Chondrocyte (in vitro differentiated cells): Measurements from ENCODE around the gene ITFG1. TPM values are rescaled to one million over a fixed set of nuclear protein-coding genes. Genes with fewer than 3 reads are reported as not detected.
"Not testable (repeated sequence)": the region's sequence is repeated elsewhere in the genome, so short reads cannot be mapped to it uniquely, and the experiment has no call there.

Experiments
- DNase-seq: peaks from one replicate; pipeline ENCODE4 v3.0.0; 2021; ENCODE audit warnings: mixed read lengths, low spot score
- H3K27ac Mint-ChIP-seq: one replicate; pipeline ENCODE4 v1.8.0; 2021; ENCODE audit warnings: mild to moderate bottlenecking, moderate library complexity, mixed read lengths; ENCODE audit not compliant: unreplicated experiment
- H3K27me3 Mint-ChIP-seq: 2 replicates; pipeline ENCODE4 v1.8.0; 2021; ENCODE audit warnings: low read depth, mixed read lengths
- H3K36me3 Mint-ChIP-seq: 2 replicates; pipeline ENCODE4 v1.8.0; 2021; ENCODE audit warnings: low read depth, mixed read lengths
- H3K4me1 Mint-ChIP-seq: 2 replicates; pipeline ENCODE4 v1.8.0; 2021; ENCODE audit warnings: low read depth, mild to moderate bottlenecking, mixed read lengths
- H3K4me3 Mint-ChIP-seq: one replicate; pipeline ENCODE4 v1.8.0; 2021; ENCODE audit warnings: mild to moderate bottlenecking, moderate library complexity, mixed read lengths; ENCODE audit not compliant: unreplicated experiment
- H3K9me3 Mint-ChIP-seq: 2 replicates; pipeline ENCODE4 v1.8.0; 2021; ENCODE audit warnings: low read depth, mixed read lengths
- CTCF ChIP-seq: fragments of 200-600 bp; sonication (generic); IDR thresholded peaks from 2 replicates; pipeline ENCODE4 v1.5.0; 2021; ENCODE audit warnings: antibody characterized with exemption, mild to moderate bottlenecking, moderate library complexity
- total RNA-seq: library from RNA; stranded (reverse); gene quantifications from 3 replicates; pipeline ENCODE4 v1.2.1, GENCODE V29; 2021

ITFG1 gene
- total RNA-seq, 1 donor from 2014 or later = 71.7 TPM

GRCh38 chr16:47139561-47140185, 321.2 kb downstream of the ITFG1 start:
- H3K4me3 Mint-ChIP-seq = no peak overlapping the region
- no peaks in the 10 kb centered on the region for H3K27me3 Mint-ChIP-seq
- no peaks in the 10 kb centered on the region for H3K9me3 Mint-ChIP-seq
- DNase-seq = no peak
- H3K27ac Mint-ChIP-seq = no peak overlapping the region
- TF ChIP-seq CTCF = no peak
- no peaks in the 10 kb centered on the region for H3K36me3 Mint-ChIP-seq
- H3K4me1 Mint-ChIP-seq = peaks cover 13% of the 10 kb centered on the region

GRCh38 chr16:47137925-47138324, 322.9 kb downstream of the ITFG1 start:
- not testable (repeated sequence) for DNase-seq, H3K36me3 Mint-ChIP-seq, H3K9me3 Mint-ChIP-seq, H3K4me3 Mint-ChIP-seq, H3K27ac Mint-ChIP-seq, H3K27me3 Mint-ChIP-seq
- H3K4me1 Mint-ChIP-seq = peaks cover 12% of the 10 kb centered on the region

- no peak for TF ChIP-seq CTCF
- Mint-ChIP-seq H3K36me3 (no peaks in the 10 kb centered on the region), H3K27me3 (no peaks in the 10 kb centered on the region), H3K27ac (no peak overlapping the region), H3K4me3 (no peak overlapping the region), H3K9me3 (no peaks in the 10 kb centered on the region), H3K4me1 (peaks cover under 1% of the 10 kb centered on the region)
- no peak for DNase-seq
Measured at GRCh38 chr16:47136099-47136842, 324.6 kb downstream of the ITFG1 start.

- H3K9me3 Mint-ChIP-seq = no peaks in the 10 kb centered on the region
- H3K4me3 Mint-ChIP-seq = no peak overlapping the region
- no peaks in the 10 kb centered on the region for H3K27me3 Mint-ChIP-seq
- no peaks in the 10 kb centered on the region for H3K4me1 Mint-ChIP-seq
- H3K36me3 Mint-ChIP-seq = no peaks in the 10 kb centered on the region
- no peak for DNase-seq
- no peak for TF ChIP-seq CTCF
- no peak overlapping the region for H3K27ac Mint-ChIP-seq
Measured at GRCh38 chr16:47134550-47134949, 326.3 kb downstream of the ITFG1 start.

GRCh38 chr16:47132308-47132707, 328.6 kb downstream of the ITFG1 start:
- H3K9me3 Mint-ChIP-seq = no peaks in the 10 kb centered on the region
- H3K27ac Mint-ChIP-seq = no peak overlapping the region
- no peak overlapping the region for H3K4me3 Mint-ChIP-seq
- no peaks in the 10 kb centered on the region for H3K27me3 Mint-ChIP-seq
- no peak for DNase-seq
- no peaks in the 10 kb centered on the region for H3K4me1 Mint-ChIP-seq
- H3K36me3 Mint-ChIP-seq = no peaks in the 10 kb centered on the region
- TF ChIP-seq CTCF = peak; percentile 43
